ENCODE results near the gene LRRK2. TPM values are rescaled to one million over a fixed set of nuclear protein-coding genes. Genes with fewer than 3 reads are reported as not detected.

Gene LRRK2
- total and polyA plus RNA-seq, 2 of the 8 experiments (the other 6 are each of a cell fraction or from before 2014, with no cell fraction given): 0.06 to 0.13 TPM

- no peaks in the 10 kb centered on the region for H3K9me3 ChIP-seq (ENCODE audit: insufficient read depth in 2 of 2, low read depth in 1 of 2, low read length in 1 of 2)
- WGBS, 2 experiments (ENCODE audit: extremely low coverage in 1 of 2, insufficient coverage in 1 of 2, insufficient read length in 1 of 2, insufficient replicate concordance in 2 of 2, low coverage in 1 of 2, low lambda C conversion rate in 2 of 2, missing lambda C conversion rate in 1 of 2): 90% methylated on average over 3 of the region's 3 CpGs; no CpG with 5 or more reads in 1 of the 2 experiments
- H3K23ac ChIP-seq (ENCODE audit: insufficient read length): no peak overlapping the region
- H3K4me1 ChIP-seq (replicated peaks in 1 of 4; ENCODE audit: control insufficient read depth in 3 of 4, insufficient read depth in 4 of 4, low read length in 3 of 4): no peaks in the 10 kb centered on the region
- no peak overlapping the region for H2BK12ac ChIP-seq (ENCODE audit: low read depth, low read length)
- H2AK5ac ChIP-seq (ENCODE audit: low read depth, low read length): no peak overlapping the region
- H2AFZ ChIP-seq (ENCODE audit: low read length): no peak overlapping the region
- H4K91ac ChIP-seq (replicated peaks; ENCODE audit: insufficient read length, low read length): no peak overlapping the region
- no peak overlapping the region for H3K27ac ChIP-seq (ENCODE audit: low read depth, low read length)
- H3K4me2 ChIP-seq (ENCODE audit: insufficient read depth in 1 of 2, low read depth in 2 of 2, low read length in 2 of 2): no peak overlapping the region
- H3K4me3 ChIP-seq (ENCODE audit: extremely low read depth in 1 of 4, insufficient read depth in 2 of 4, low read depth in 3 of 4, low read length in 4 of 4): no peak overlapping the region
- no peak overlapping the region for H2BK20ac ChIP-seq (ENCODE audit: low read length)
- DNase-seq (ENCODE audit: low read depth in 1 of 2, low spot score in 2 of 2) (no peak), FAIRE-seq (no peak)
- no peaks in the 10 kb centered on the region; a peak in 1 of 7 replicates for H3K27me3 ChIP-seq (replicated peaks in 1 of 4; ENCODE audit: control insufficient read depth in 3 of 4, extremely low read depth in 1 of 4, insufficient read depth in 3 of 4, low read length in 3 of 4)
- H3K4ac ChIP-seq (replicated peaks; ENCODE audit: insufficient read length, low read depth, low read length): no peak overlapping the region
- H3K9ac ChIP-seq (replicated peaks in 1 of 4; ENCODE audit: extremely low read depth in 1 of 4, low read depth in 3 of 4, low read length in 3 of 4): no peak overlapping the region
- no peaks in the 10 kb centered on the region for H3K79me1 ChIP-seq (ENCODE audit: low read depth, low read length)
- H3K56ac ChIP-seq (replicated peaks; ENCODE audit: insufficient read length, low read depth, low read length): no peak overlapping the region
- no peak overlapping the region for H2BK5ac ChIP-seq (ENCODE audit: low read depth, low read length)
- no peaks in the 10 kb centered on the region for H3K79me2 ChIP-seq (ENCODE audit: control insufficient read depth in 1 of 2, insufficient read depth in 2 of 2, low read length in 2 of 2)
- POLR2A ChIA-PET (ENCODE audit: partially characterized antibody): no interaction called here
- no peaks in the 10 kb centered on the region for H3K23me2 ChIP-seq (ENCODE audit: low read depth, low read length)
- no peak overlapping the region for H2BK120ac ChIP-seq (replicated peaks; ENCODE audit: low read depth, low read length)
- H3K14ac ChIP-seq (ENCODE audit: insufficient read length): no peak overlapping the region
- CTCF ChIA-PET (ENCODE audit: partially characterized antibody): no interaction called here
- H3K36me3 ChIP-seq (ENCODE audit: control insufficient read depth in 2 of 4, insufficient read depth in 4 of 4, low read length in 3 of 4): no peaks in the 10 kb centered on the region
- no peak overlapping the region for H2BK15ac ChIP-seq (ENCODE audit: low read length)
- H4K5ac ChIP-seq (ENCODE audit: insufficient read length, low read depth, low read length): no peak overlapping the region
- no peak overlapping the region for H3K18ac ChIP-seq (ENCODE audit: extremely low read depth, low read length)
- no peaks in the 10 kb centered on the region for H4K20me1 ChIP-seq (replicated peaks in 1 of 2; ENCODE audit: control insufficient read depth in 1 of 2, insufficient read depth in 2 of 2, low read length in 2 of 2)
- H4K8ac ChIP-seq (ENCODE audit: extremely low read depth, insufficient read depth, low read length): no peak overlapping the region
- TF ChIP-seq TAF7 (optimal IDR thresholded peaks at IDR 0.05; ENCODE audit: borderline replicate concordance, low read depth, low read length) (no peak), USF2 (IDR thresholded peaks at IDR 0.05; ENCODE audit: low read length) (no peak), RAD21 (IDR thresholded peaks at IDR 0.05 in 1 of 2, conservative IDR thresholded peaks at IDR 0.05 in 1 of 2; ENCODE audit: low read depth in 2 of 2, low read length in 2 of 2) (no peak), MAFK (IDR thresholded peaks at IDR 0.05; ENCODE audit: low read depth, low read length) (no peak), KDM1A (IDR thresholded peaks at IDR 0.05; ENCODE audit: borderline replicate concordance, low read length) (no peak), CHD1 (IDR thresholded peaks at IDR 0.05; ENCODE audit: low read depth, low read length) (no peak), JUN (IDR thresholded peaks at IDR 0.05; ENCODE audit: low read depth, low read length) (no peak), NANOG (IDR thresholded peaks at IDR 0.05; ENCODE audit: insufficient read depth, low read depth, low read length, poor library complexity, severe bottlenecking) (no peak), SRF (IDR thresholded peaks at IDR 0.05; ENCODE audit: low read depth, low read length) (no peak), SIRT6 (IDR thresholded peaks at IDR 0.05; ENCODE audit: low read length) (no peak), SAP30 (IDR thresholded peaks at IDR 0.05; ENCODE audit: insufficient read depth, insufficient replicate concordance, low read length) (no peak), KDM4A (IDR thresholded peaks at IDR 0.05; ENCODE audit: low read depth, low read length, severe bottlenecking) (no peak)
These were observed 9.1 kb downstream of the LRRK2 start for GRCh38 chr12:40233741-40234367.
